SJSA1 (cell line): ENCODE data around the gene NTNG1. TPM values are rescaled to one million over a fixed set of nuclear protein-coding genes. Genes with fewer than 3 reads are reported as not detected.

Experiments
- DNase-seq, 2 experiments: peaks; one replicate each; pipeline ENCODE4 v3.0.0-alpha.2; 2015 to 2020; ENCODE audit warnings: low spot score in 2 of 2, low read depth in 1 of 2
- H3K27ac ChIP-seq: fragments of 250-450 bp; sonication (Bioruptor Pico); 2 replicates; pipeline ENCODE4 v1.5.1; 2020; ENCODE audit warnings: mild to moderate bottlenecking, moderate library complexity
- H3K27me3 ChIP-seq: fragments of 250-450 bp; sonication (Bioruptor Pico); replicated peaks from 2 replicates; pipeline ENCODE4 v1.5.1; 2020; ENCODE audit warnings: mild to moderate bottlenecking, moderate library complexity
- H3K36me3 ChIP-seq: fragments of 250-450 bp; sonication (Bioruptor Pico); 2 replicates; pipeline ENCODE4 v1.5.1; 2020; ENCODE audit warnings: mild to moderate bottlenecking
- H3K4me1 ChIP-seq: fragments of 250-450 bp; sonication (Bioruptor Pico); replicated peaks from 2 replicates; pipeline ENCODE4 v1.6.1; 2021; ENCODE audit warnings: mild to moderate bottlenecking
- H3K4me3 ChIP-seq: fragments of 250-450 bp; sonication (Bioruptor Pico); 2 replicates; pipeline ENCODE4 v1.5.1; 2020; ENCODE audit warnings: mild to moderate bottlenecking
- H3K9me3 ChIP-seq: fragments of 250-450 bp; sonication (Bioruptor Pico); replicated peaks from 2 replicates; pipeline ENCODE4 v1.5.1; 2020; ENCODE audit warnings: mild to moderate bottlenecking
- total RNA-seq: library from RNA; depleted of rRNA; stranded (reverse); fragments of >200 nt; shearing (Covaris generic); gene quantifications from 2 replicates; pipeline ENCODE4 v1.2.3, GENCODE V29; 2014

NTNG1 gene
- total RNA-seq, 1 experiment from 2014 or later = not detected

- DNase-seq = no peak
- H3K27ac ChIP-seq = no peak overlapping the region
- no peaks in the 10 kb centered on the region for H3K4me1 ChIP-seq
- H3K36me3 ChIP-seq = no peaks in the 10 kb centered on the region
- H3K27me3 ChIP-seq = no peaks in the 10 kb centered on the region
- no peaks in the 10 kb centered on the region for H3K9me3 ChIP-seq
- H3K4me3 ChIP-seq = no peak overlapping the region
Observed at GRCh38 chr1:107244709-107245500, 104.1 kb downstream of the NTNG1 start.

GRCh38 chr1:107246775-107247345 lies 106.0 kb downstream of the NTNG1 start:
- Histone ChIP-seq H3K4me3 (no peak overlapping the region), H3K36me3 (no peaks in the 10 kb centered on the region), H3K27me3 (no peaks in the 10 kb centered on the region), H3K9me3 (no peaks in the 10 kb centered on the region), H3K27ac (no peak overlapping the region), H3K4me1 (no peaks in the 10 kb centered on the region)
- no peak for DNase-seq

DNA sequence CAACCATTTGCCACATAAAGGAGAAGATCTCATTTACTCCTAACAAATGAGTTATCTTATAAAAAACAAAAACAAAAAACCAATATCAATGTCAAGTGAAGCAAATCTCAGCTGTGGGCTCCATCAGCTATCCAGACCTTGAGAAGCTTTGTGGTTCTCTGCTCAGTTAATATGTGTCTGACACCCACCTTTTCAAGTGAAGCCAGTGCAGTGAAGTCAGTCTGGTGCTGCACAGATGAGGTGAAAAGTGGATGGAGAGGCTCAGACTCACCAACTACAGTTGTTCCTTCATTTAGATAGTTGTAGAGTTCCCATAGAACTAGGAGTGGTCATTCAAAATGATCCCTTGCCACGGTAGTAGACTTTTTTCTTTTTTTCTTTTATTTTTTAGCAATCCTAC lies 106.8 kb downstream of the NTNG1 start:
- Histone ChIP-seq H3K27ac (no peak overlapping the region), H3K27me3 (no peaks in the 10 kb centered on the region), H3K4me3 (no peak overlapping the region), H3K9me3 (no peaks in the 10 kb centered on the region), H3K36me3 (no peaks in the 10 kb centered on the region), H3K4me1 (no peaks in the 10 kb centered on the region)
- no peak for DNase-seq

GRCh38 chr1:107250169-107250568 lies 109.3 kb downstream of the NTNG1 start:
- H3K4me3 ChIP-seq = no peak overlapping the region
- no peaks in the 10 kb centered on the region for H3K4me1 ChIP-seq
- H3K36me3 ChIP-seq = no peaks in the 10 kb centered on the region
- no peak overlapping the region for H3K27ac ChIP-seq
- H3K9me3 ChIP-seq = no peaks in the 10 kb centered on the region
- DNase-seq = no peak
- no peaks in the 10 kb centered on the region for H3K27me3 ChIP-seq

GRCh38 chr1:107251083-107251482 lies 110.2 kb downstream of the NTNG1 start:
- no peaks in the 10 kb centered on the region for H3K4me1 ChIP-seq
- H3K9me3 ChIP-seq = no peaks in the 10 kb centered on the region
- H3K27ac ChIP-seq = no peak overlapping the region
- DNase-seq = no peak
- H3K27me3 ChIP-seq = no peaks in the 10 kb centered on the region
- H3K36me3 ChIP-seq = no peaks in the 10 kb centered on the region
- H3K4me3 ChIP-seq = no peak overlapping the region

- Histone ChIP-seq H3K27me3 (no peaks in the 10 kb centered on the region), H3K4me3 (no peak overlapping the region), H3K36me3 (no peaks in the 10 kb centered on the region), H3K27ac (no peak overlapping the region), H3K9me3 (no peaks in the 10 kb centered on the region), H3K4me1 (no peaks in the 10 kb centered on the region)
- no peak for DNase-seq
Observed at GRCh38 chr1:107251839-107252238, 111.0 kb downstream of the NTNG1 start.

DNA sequence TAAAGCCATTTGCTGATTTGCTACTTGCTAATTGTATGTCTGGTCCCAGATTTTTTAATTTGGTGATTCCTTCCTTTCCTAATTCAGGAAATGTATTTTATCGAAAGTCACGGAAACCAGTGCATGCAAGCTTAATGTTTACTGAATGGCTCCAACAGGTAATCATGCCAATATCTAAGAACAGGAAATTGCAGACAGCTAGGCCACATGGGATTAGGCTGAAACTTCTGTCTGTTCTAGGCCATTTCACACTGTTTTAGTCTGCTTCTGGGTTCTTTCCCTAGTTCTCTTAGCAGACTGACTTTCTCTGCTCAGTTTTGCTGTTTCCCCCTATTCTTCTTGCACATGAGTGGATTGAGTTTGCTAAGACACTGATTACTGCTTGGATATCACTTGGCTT lies 111.4 kb downstream of the NTNG1 start:
- Histone ChIP-seq H3K9me3 (no peaks in the 10 kb centered on the region), H3K36me3 (no peaks in the 10 kb centered on the region), H3K4me3 (no peak overlapping the region), H3K4me1 (no peaks in the 10 kb centered on the region), H3K27me3 (no peaks in the 10 kb centered on the region), H3K27ac (no peak overlapping the region)
- no peak for DNase-seq

- no peak overlapping the region for H3K4me3 ChIP-seq
- no peaks in the 10 kb centered on the region for H3K36me3 ChIP-seq
- no peaks in the 10 kb centered on the region for H3K9me3 ChIP-seq
- H3K4me1 ChIP-seq = no peaks in the 10 kb centered on the region
- H3K27me3 ChIP-seq = no peaks in the 10 kb centered on the region
- no peak overlapping the region for H3K27ac ChIP-seq
- DNase-seq = no peak
Observed at GRCh38 chr1:107254306-107254705, 113.5 kb downstream of the NTNG1 start.

DNA sequence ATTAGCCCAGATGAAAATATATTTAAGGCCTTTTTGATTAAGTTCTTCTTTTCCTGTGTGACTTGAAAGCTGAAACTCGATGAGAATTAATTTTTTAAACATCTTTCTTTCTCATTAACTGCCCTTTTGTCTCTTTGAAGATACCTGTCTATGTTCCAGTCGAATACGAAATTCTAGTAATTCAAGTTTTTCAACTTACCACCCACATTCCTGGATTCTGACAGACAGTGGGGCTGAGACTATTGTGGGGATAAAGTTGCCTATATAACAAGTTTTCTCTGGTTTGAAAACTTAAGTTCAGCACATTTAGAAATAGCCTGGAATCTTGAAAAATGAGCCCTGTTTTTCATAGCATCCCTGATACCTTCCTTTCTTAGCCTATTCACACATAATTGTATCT lies 114.6 kb downstream of the NTNG1 start:
- Histone ChIP-seq H3K36me3 (no peaks in the 10 kb centered on the region), H3K27me3 (no peaks in the 10 kb centered on the region), H3K27ac (no peak overlapping the region)

GRCh38 chr1:107262467-107263286 lies 121.8 kb downstream of the NTNG1 start:
- no peak for DNase-seq
- no peaks in the 10 kb centered on the region for H3K27me3 ChIP-seq
- H3K9me3 ChIP-seq = no peaks in the 10 kb centered on the region
- no peak overlapping the region for H3K4me3 ChIP-seq
- no peak overlapping the region for H3K27ac ChIP-seq
- no peaks in the 10 kb centered on the region for H3K36me3 ChIP-seq
- no peaks in the 10 kb centered on the region for H3K4me1 ChIP-seq

More for the DNA sequence above, 114.6 kb downstream of the NTNG1 start:
- DNase-seq = no peak
- H3K4me1 ChIP-seq = no peaks in the 10 kb centered on the region
- no peaks in the 10 kb centered on the region for H3K9me3 ChIP-seq
- no peak overlapping the region for H3K4me3 ChIP-seq

DNA sequence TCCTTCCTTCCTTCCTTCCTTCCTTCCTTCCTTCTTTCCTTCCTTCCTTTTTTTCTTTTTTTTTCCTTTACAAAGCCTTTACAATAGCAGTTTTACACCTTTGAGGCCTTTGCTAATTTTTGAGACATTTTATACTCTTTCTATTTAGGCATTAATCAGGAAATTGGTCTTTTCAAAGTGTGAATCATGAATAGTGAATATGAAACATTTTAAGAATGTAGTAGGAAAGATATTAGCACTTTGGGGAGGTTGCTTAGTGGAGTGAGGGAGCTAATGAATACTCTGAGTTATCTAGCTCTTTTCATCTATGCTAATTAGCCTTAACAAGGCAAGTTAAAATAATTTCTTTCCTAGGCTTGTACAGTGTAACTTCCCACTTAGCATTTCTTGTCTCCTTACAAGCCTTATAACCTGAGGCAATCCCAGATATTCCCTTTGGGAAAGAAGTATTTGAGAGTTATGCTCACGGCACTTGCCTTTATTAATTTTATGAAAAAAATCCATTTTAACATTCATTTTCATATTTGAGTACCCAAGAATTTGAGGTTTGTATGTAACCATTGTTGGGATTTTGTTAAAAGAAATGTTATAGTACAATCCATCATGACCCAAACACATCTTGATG lies 122.6 kb downstream of the NTNG1 start:
- H3K36me3 ChIP-seq = no peaks in the 10 kb centered on the region
- no peaks in the 10 kb centered on the region for H3K9me3 ChIP-seq
- H3K27me3 ChIP-seq = no peaks in the 10 kb centered on the region
- no peaks in the 10 kb centered on the region for H3K4me1 ChIP-seq
- H3K4me3 ChIP-seq = no peak overlapping the region
- DNase-seq = no peak
- H3K27ac ChIP-seq = no peak overlapping the region

- H3K27ac ChIP-seq = no peak overlapping the region
- no peak overlapping the region for H3K4me3 ChIP-seq
- H3K36me3 ChIP-seq = no peaks in the 10 kb centered on the region
- H3K4me1 ChIP-seq = no peaks in the 10 kb centered on the region
- H3K27me3 ChIP-seq = no peaks in the 10 kb centered on the region
- no peaks in the 10 kb centered on the region for H3K9me3 ChIP-seq
- no peak for DNase-seq
Observed at GRCh38 chr1:107264007-107264406, 123.2 kb downstream of the NTNG1 start.

GRCh38 chr1:107264561-107264960 lies 123.7 kb downstream of the NTNG1 start:
- Histone ChIP-seq H3K4me3 (no peak overlapping the region), H3K27me3 (no peaks in the 10 kb centered on the region), H3K36me3 (no peaks in the 10 kb centered on the region), H3K4me1 (no peaks in the 10 kb centered on the region), H3K27ac (no peak overlapping the region), H3K9me3 (no peaks in the 10 kb centered on the region)
- DNase-seq = no peak

GRCh38 chr1:107267489-107267888 lies 126.7 kb downstream of the NTNG1 start:
- Histone ChIP-seq H3K4me1 (no peaks in the 10 kb centered on the region), H3K36me3 (no peaks in the 10 kb centered on the region), H3K4me3 (no peak overlapping the region), H3K9me3 (no peaks in the 10 kb centered on the region), H3K27me3 (no peaks in the 10 kb centered on the region), H3K27ac (no peak overlapping the region)
- DNase-seq = no peak
